Measurements from ENCODE around the gene CTH.
"Not testable (repeated sequence)": the region's sequence is repeated elsewhere in the genome, so short reads cannot be mapped to it uniquely, and the experiment has no call there.

Gene CTH

GRCh38 chr1:70465911-70466310, 54.8 kb downstream of the CTH start:
- Histone ChIP-seq H3K9me3 (ENCODE audit: control insufficient read depth in 5 of 5, low read length in 5 of 5) (no peaks in the 10 kb centered on the region), H3K27ac (ENCODE audit: low read depth, low read length) (no peak overlapping the region), H3K4me1 (ENCODE audit: control insufficient read depth in 5 of 5, insufficient read depth in 5 of 5, low read length in 5 of 5) (no peaks in the 10 kb centered on the region), H3K4me3 (ENCODE audit: low read depth in 1 of 5, low read length in 5 of 5) (no peak overlapping the region), H3K27me3 (ENCODE audit: control insufficient read depth in 5 of 5, insufficient read depth in 4 of 5, low read length in 5 of 5) (no peaks in the 10 kb centered on the region), H3K36me3 (ENCODE audit: control insufficient read depth in 5 of 5, insufficient read depth in 5 of 5, low read length in 5 of 5) (no peaks in the 10 kb centered on the region), H3K9ac (ENCODE audit: low read length in 5 of 5) (no peak overlapping the region)

GRCh38 chr1:70467531-70467930, 56.5 kb downstream of the CTH start:
- no peak overlapping the region for H3K27ac ChIP-seq (ENCODE audit: low read depth, low read length)
- no peaks in the 10 kb centered on the region for H3K27me3 ChIP-seq (ENCODE audit: control insufficient read depth in 5 of 5, insufficient read depth in 4 of 5, low read length in 5 of 5)
- no peak overlapping the region for H3K9ac ChIP-seq (ENCODE audit: low read length in 5 of 5)

GRCh38 chr1:70468180-70468579, 57.1 kb downstream of the CTH start:
- Histone ChIP-seq H3K4me3 (ENCODE audit: low read depth in 1 of 5, low read length in 5 of 5) (no peak overlapping the region), H3K27me3 (ENCODE audit: control insufficient read depth in 5 of 5, insufficient read depth in 4 of 5, low read length in 5 of 5) (no peaks in the 10 kb centered on the region), H3K36me3 (ENCODE audit: control insufficient read depth in 5 of 5, insufficient read depth in 5 of 5, low read length in 5 of 5) (no peaks in the 10 kb centered on the region), H3K9ac (ENCODE audit: low read length in 5 of 5) (no peak overlapping the region), H3K4me1 (ENCODE audit: control insufficient read depth in 5 of 5, insufficient read depth in 5 of 5, low read length in 5 of 5) (no peaks in the 10 kb centered on the region), H3K27ac (ENCODE audit: low read depth, low read length) (no peak overlapping the region), H3K9me3 (ENCODE audit: control insufficient read depth in 5 of 5, low read length in 5 of 5) (no peaks in the 10 kb centered on the region)

More at GRCh38 chr1:70467531-70467930, 56.5 kb downstream of the CTH start:
- Histone ChIP-seq H3K4me1 (ENCODE audit: control insufficient read depth in 5 of 5, insufficient read depth in 5 of 5, low read length in 5 of 5) (no peaks in the 10 kb centered on the region), H3K9me3 (ENCODE audit: control insufficient read depth in 5 of 5, low read length in 5 of 5) (no peaks in the 10 kb centered on the region), H3K36me3 (ENCODE audit: control insufficient read depth in 5 of 5, insufficient read depth in 5 of 5, low read length in 5 of 5) (no peaks in the 10 kb centered on the region), H3K4me3 (ENCODE audit: low read depth in 1 of 5, low read length in 5 of 5) (no peak overlapping the region)

- H3K9ac ChIP-seq (ENCODE audit: low read length in 5 of 5); H3K4me1 ChIP-seq (ENCODE audit: control insufficient read depth in 5 of 5, insufficient read depth in 5 of 5, low read length in 5 of 5); H3K36me3 ChIP-seq (ENCODE audit: control insufficient read depth in 5 of 5, insufficient read depth in 5 of 5, low read length in 5 of 5); H3K9me3 ChIP-seq (ENCODE audit: control insufficient read depth in 5 of 5, low read length in 5 of 5); H3K27me3 ChIP-seq (ENCODE audit: control insufficient read depth in 5 of 5, insufficient read depth in 4 of 5, low read length in 5 of 5); H3K27ac ChIP-seq (ENCODE audit: low read depth, low read length); H3K4me3 ChIP-seq (ENCODE audit: low read depth in 1 of 5, low read length in 5 of 5): not testable (repeated sequence)
Observed at GRCh38 chr1:70469184-70469583, 58.1 kb downstream of the CTH start.

GRCh38 chr1:70475023-70475422, 64.0 kb downstream of the CTH start:
- no peak overlapping the region for H3K9ac ChIP-seq (ENCODE audit: low read length in 5 of 5)
- H3K4me3 ChIP-seq (ENCODE audit: low read depth in 1 of 5, low read length in 5 of 5) = no peak overlapping the region
- no peaks in the 10 kb centered on the region for H3K9me3 ChIP-seq (ENCODE audit: control insufficient read depth in 5 of 5, low read length in 5 of 5)
- no peaks in the 10 kb centered on the region for H3K27me3 ChIP-seq (ENCODE audit: control insufficient read depth in 5 of 5, insufficient read depth in 4 of 5, low read length in 5 of 5)
- no peaks in the 10 kb centered on the region for H3K36me3 ChIP-seq (ENCODE audit: control insufficient read depth in 5 of 5, insufficient read depth in 5 of 5, low read length in 5 of 5)
- H3K4me1 ChIP-seq (ENCODE audit: control insufficient read depth in 5 of 5, insufficient read depth in 5 of 5, low read length in 5 of 5) = no peaks in the 10 kb centered on the region
- H3K27ac ChIP-seq (ENCODE audit: low read depth, low read length) = no peak overlapping the region

GRCh38 chr1:70477090-70477489, 66.0 kb downstream of the CTH start:
- H3K4me1 ChIP-seq (ENCODE audit: control insufficient read depth in 5 of 5, insufficient read depth in 5 of 5, low read length in 5 of 5) = no peaks in the 10 kb centered on the region
- no peak overlapping the region for H3K4me3 ChIP-seq (ENCODE audit: low read depth in 1 of 5, low read length in 5 of 5)
- no peaks in the 10 kb centered on the region for H3K36me3 ChIP-seq (ENCODE audit: control insufficient read depth in 5 of 5, insufficient read depth in 5 of 5, low read length in 5 of 5)
- H3K27me3 ChIP-seq (ENCODE audit: control insufficient read depth in 5 of 5, insufficient read depth in 4 of 5, low read length in 5 of 5) = no peaks in the 10 kb centered on the region
- no peak overlapping the region for H3K9ac ChIP-seq (ENCODE audit: low read length in 5 of 5)
- H3K27ac ChIP-seq (ENCODE audit: low read depth, low read length) = no peak overlapping the region
- no peaks in the 10 kb centered on the region for H3K9me3 ChIP-seq (ENCODE audit: control insufficient read depth in 5 of 5, low read length in 5 of 5)

- H3K27ac ChIP-seq (ENCODE audit: low read depth, low read length); H3K4me1 ChIP-seq (ENCODE audit: control insufficient read depth in 5 of 5, insufficient read depth in 5 of 5, low read length in 5 of 5); H3K4me3 ChIP-seq (ENCODE audit: low read depth in 1 of 5, low read length in 5 of 5); H3K36me3 ChIP-seq (ENCODE audit: control insufficient read depth in 5 of 5, insufficient read depth in 5 of 5, low read length in 5 of 5); H3K9ac ChIP-seq (ENCODE audit: low read length in 5 of 5); H3K27me3 ChIP-seq (ENCODE audit: control insufficient read depth in 5 of 5, insufficient read depth in 4 of 5, low read length in 5 of 5); H3K9me3 ChIP-seq (ENCODE audit: control insufficient read depth in 5 of 5, low read length in 5 of 5): not testable (repeated sequence)
Observed at GRCh38 chr1:70477905-70478304, 66.8 kb downstream of the CTH start.

GRCh38 chr1:70483342-70483741, 72.3 kb downstream of the CTH start:
- no peaks in the 10 kb centered on the region for H3K9me3 ChIP-seq (ENCODE audit: control insufficient read depth in 5 of 5, low read length in 5 of 5)
- H3K27ac ChIP-seq (ENCODE audit: low read depth, low read length) = no peak overlapping the region
- no peak overlapping the region for H3K4me3 ChIP-seq (ENCODE audit: low read depth in 1 of 5, low read length in 5 of 5)
- no peak overlapping the region for H3K9ac ChIP-seq (ENCODE audit: low read length in 5 of 5)
- H3K27me3 ChIP-seq (ENCODE audit: control insufficient read depth in 5 of 5, insufficient read depth in 4 of 5, low read length in 5 of 5) = no peaks in the 10 kb centered on the region
- peaks cover 0 to 8% (median 2%) of the 10 kb centered on the region in 5 donors for H3K4me1 ChIP-seq (ENCODE audit: control insufficient read depth in 5 of 5, insufficient read depth in 5 of 5, low read length in 5 of 5)
- H3K36me3 ChIP-seq (ENCODE audit: control insufficient read depth in 5 of 5, insufficient read depth in 5 of 5, low read length in 5 of 5) = no peaks in the 10 kb centered on the region

GRCh38 chr1:70485624-70486023, 74.6 kb downstream of the CTH start:
- Histone ChIP-seq H3K36me3 (ENCODE audit: control insufficient read depth in 5 of 5, insufficient read depth in 5 of 5, low read length in 5 of 5) (no peaks in the 10 kb centered on the region), H3K4me1 (ENCODE audit: control insufficient read depth in 5 of 5, insufficient read depth in 5 of 5, low read length in 5 of 5) (peaks cover 0 to 8% (median 2%) of the 10 kb centered on the region in 5 donors), H3K27me3 (ENCODE audit: control insufficient read depth in 5 of 5, insufficient read depth in 4 of 5, low read length in 5 of 5) (no peaks in the 10 kb centered on the region)

GRCh38 chr1:70486676-70487458, 75.8 kb downstream of the CTH start:
- Histone ChIP-seq H3K9me3 (ENCODE audit: control insufficient read depth in 5 of 5, low read length in 5 of 5) (no peaks in the 10 kb centered on the region), H3K9ac (ENCODE audit: low read length in 5 of 5) (no peak overlapping the region), H3K27me3 (ENCODE audit: control insufficient read depth in 5 of 5, insufficient read depth in 4 of 5, low read length in 5 of 5) (no peaks in the 10 kb centered on the region), H3K27ac (ENCODE audit: low read depth, low read length) (no peak overlapping the region), H3K36me3 (ENCODE audit: control insufficient read depth in 5 of 5, insufficient read depth in 5 of 5, low read length in 5 of 5) (no peaks in the 10 kb centered on the region), H3K4me3 (ENCODE audit: low read depth in 1 of 5, low read length in 5 of 5) (no peak overlapping the region), H3K4me1 (ENCODE audit: control insufficient read depth in 5 of 5, insufficient read depth in 5 of 5, low read length in 5 of 5) (peaks cover 0 to 8% (median 2%) of the 10 kb centered on the region in 5 donors)

More at GRCh38 chr1:70485624-70486023, 74.6 kb downstream of the CTH start:
- Histone ChIP-seq H3K27ac (ENCODE audit: low read depth, low read length) (no peak overlapping the region), H3K9ac (ENCODE audit: low read length in 5 of 5) (no peak overlapping the region), H3K4me3 (ENCODE audit: low read depth in 1 of 5, low read length in 5 of 5) (no peak overlapping the region), H3K9me3 (ENCODE audit: control insufficient read depth in 5 of 5, low read length in 5 of 5) (no peaks in the 10 kb centered on the region)
